CD4-positive, alpha-beta T cell treated with Interleukin-4 for 1 hour (primary cell): ENCODE measurements around the gene ORMDL3.
A peak's percentile ranks its signal among the peaks of the same experiment; 100 is the strongest.

ENCODE experiments used
- DNase-seq, 2 donors: peaks; one replicate each; pipeline ENCODE4 v3.0.0-alpha.2; 2020 to 2022

Gene ORMDL3

GRCh38 chr17:39927101-39927928 is at the start of gene ORMDL3, which contains the start of gene LRRC3C:
TSS of gene ORMDL3 (minus strand) at chr17:39927601. CDS start at chr17:39924203, 3,398 bp downstream.
TSS of gene LRRC3C (plus strand) at chr17:39927732. CDS start at chr17:39941524, 13,792 bp downstream.
- DNase-seq, result peak; percentile 92

GRCh38 chr17:39975801-39976200 is 48.4 kb upstream of the ORMDL3 start:
- DNase-seq, result no peak

GRCh38 chr17:39974433-39974832 is 47.0 kb upstream of the ORMDL3 start:
- DNase-seq, result no peak

GRCh38 chr17:39973496-39973895 is 46.1 kb upstream of the ORMDL3 start:
- DNase-seq, result no peak

GRCh38 chr17:39972271-39972670 is 44.9 kb upstream of the ORMDL3 start:
- DNase-seq, result no peak

- no peak for DNase-seq
Measured at GRCh38 chr17:39971076-39971603, 43.7 kb upstream of the ORMDL3 start.

- DNase-seq, result no peak
Measured at GRCh38 chr17:39970157-39970692, 42.8 kb upstream of the ORMDL3 start.

- DNase-seq, result no peak
Measured at GRCh38 chr17:39969375-39969774, 42.0 kb upstream of the ORMDL3 start.

GRCh38 chr17:39968761-39969160 is 41.4 kb upstream of the ORMDL3 start:
- no peak for DNase-seq

- DNase-seq, result no peak
Measured at GRCh38 chr17:39966771-39967170, 39.4 kb upstream of the ORMDL3 start.

- no peak for DNase-seq
Measured at GRCh38 chr17:39965017-39965699, 37.8 kb upstream of the ORMDL3 start.

GRCh38 chr17:39963829-39964228 is 36.4 kb upstream of the ORMDL3 start:
- DNase-seq, result peak in 1 of 2 donors; percentile 27

- DNase-seq, result no peak
Measured at GRCh38 chr17:39962642-39963220, 35.3 kb upstream of the ORMDL3 start, which contains the start of gene GSDMA. TSS of gene GSDMA (plus strand) at chr17:39963004. CDS start at chr17:39965688, 2,684 bp downstream.

- no peak for DNase-seq
Measured at GRCh38 chr17:39960524-39961041, 33.2 kb upstream of the ORMDL3 start.

- no peak for DNase-seq
Measured at GRCh38 chr17:39955726-39956225, 28.4 kb upstream of the ORMDL3 start.

GRCh38 chr17:39954876-39955275 is 27.5 kb upstream of the ORMDL3 start:
- DNase-seq, result no peak

- no peak for DNase-seq
Measured at GRCh38 chr17:39953471-39953888, 26.1 kb upstream of the ORMDL3 start.

- DNase-seq, result peak; percentile 96
Measured at GRCh38 chr17:39952680-39953470, 25.5 kb upstream of the ORMDL3 start.

GRCh38 chr17:39951924-39952679 is 24.7 kb upstream of the ORMDL3 start:
- DNase-seq, result no peak

- no peak for DNase-seq
Measured at GRCh38 chr17:39950871-39951348, 23.5 kb upstream of the ORMDL3 start.

- no peak for DNase-seq
Measured at GRCh38 chr17:39949028-39949427, 21.6 kb upstream of the ORMDL3 start.
